Measurements from ENCODE around the gene RPS15.
"Not testable (repeated sequence)": the region's sequence is repeated elsewhere in the genome, so short reads cannot be mapped to it uniquely, and the experiment has no call there.

Gene RPS15

DNA sequence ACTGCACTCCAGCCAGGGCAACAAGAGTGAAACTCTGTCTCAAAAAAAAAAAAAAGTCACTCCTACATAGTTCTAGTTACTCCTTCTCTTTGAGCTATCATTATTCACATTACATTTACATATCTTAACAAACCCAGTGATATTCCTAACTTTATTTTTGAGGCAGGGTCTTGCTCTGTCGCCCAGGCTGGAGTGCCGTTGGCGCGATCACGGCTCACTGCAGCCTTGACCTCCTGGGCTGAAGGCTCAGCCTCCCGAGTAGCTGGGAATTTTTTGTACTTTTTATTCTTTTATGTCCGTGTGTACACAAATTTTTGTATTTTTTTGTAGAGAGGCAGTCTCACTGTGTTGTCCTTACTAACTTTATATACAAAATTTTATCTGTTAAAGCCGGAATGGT lies 587 bp upstream of the RPS15 start:
- DNase-seq = no peak

DNA sequence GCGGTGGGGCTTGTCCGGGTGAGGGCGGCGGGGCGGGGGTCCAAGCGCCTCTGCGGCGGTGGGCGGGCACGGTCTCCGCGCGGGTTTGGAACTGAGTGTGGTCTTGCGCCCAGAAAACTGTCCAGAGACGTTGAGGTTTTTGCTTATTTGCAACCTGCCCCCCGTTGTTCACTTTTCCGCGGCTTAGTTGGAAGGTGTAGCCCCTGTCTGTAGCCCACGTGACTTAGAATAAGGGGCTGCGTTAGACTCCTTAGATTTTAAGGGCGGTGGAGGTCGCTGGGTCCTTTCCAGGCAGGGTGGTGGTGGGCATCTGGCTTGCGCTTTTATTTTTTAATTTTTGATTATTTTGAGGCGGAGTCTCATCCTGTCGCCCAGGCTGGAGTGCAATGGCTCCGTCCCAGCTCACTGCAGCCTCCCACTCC lies 748 bp downstream of the RPS15 start:
- DNase-seq = no peak

DNA sequence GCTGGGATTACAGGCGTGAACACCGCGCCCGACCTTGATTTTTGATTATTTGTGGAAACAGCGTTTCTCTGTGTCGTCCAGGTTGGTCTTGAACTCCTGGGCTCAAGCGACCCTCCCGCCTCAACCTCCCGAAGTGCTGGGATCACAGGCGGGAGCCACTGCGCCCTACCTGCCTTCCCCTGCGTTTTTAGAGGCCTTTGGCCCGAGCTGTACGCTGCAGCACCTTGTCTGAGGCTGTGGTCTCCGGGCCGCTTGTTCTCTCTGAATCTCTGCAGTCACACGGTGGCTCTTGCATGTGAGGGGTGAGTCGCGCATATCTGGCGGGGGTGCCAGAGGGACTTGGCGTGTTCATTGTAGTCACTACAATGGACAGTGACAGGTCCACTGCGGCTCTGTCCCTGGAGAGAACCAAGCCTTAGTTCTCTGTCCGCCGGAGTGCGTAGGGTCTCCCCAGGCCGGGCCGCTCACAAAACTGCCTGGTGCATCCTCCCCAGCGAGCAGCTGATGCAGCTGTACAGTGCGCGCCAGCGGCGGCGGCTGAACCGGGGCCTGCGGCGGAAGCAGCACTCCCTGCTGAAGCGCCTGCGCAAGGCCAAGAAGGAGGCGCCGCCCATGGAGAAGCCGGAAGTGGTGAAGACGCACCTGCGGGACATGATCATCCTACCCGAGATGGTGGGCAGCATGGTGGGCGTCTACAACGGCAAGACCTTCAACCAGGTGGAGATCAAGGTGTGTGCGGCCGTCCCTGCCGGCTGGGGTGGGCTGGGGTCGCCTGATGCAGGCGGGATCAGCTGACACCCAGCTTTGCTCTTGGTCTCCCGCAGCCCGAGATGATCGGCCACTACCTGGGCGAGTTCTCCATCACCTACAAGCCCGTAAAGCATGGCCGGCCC lies 1.6 kb downstream of the RPS15 start:
- not testable (repeated sequence) for DNase-seq

DNA sequence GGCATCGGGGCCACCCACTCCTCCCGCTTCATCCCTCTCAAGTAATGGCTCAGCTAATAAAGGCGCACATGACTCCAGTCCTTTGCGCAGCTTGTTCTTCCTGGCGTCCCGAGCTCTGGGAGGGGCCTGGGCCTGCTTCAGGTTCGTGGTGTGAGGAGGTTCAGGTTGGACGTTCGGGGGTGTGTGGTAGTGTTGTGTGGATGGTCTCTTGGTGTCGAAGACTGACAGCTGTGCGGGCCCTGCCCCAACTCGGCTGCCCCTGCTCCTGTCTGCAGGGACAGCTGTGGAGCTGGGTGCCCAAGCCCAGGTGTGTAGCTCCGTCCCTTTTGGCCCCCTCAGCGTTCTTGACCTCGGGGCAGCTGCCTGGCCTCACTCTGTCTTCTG lies 2.2 kb downstream of the RPS15 start:
- DNase-seq = no peak

DNA sequence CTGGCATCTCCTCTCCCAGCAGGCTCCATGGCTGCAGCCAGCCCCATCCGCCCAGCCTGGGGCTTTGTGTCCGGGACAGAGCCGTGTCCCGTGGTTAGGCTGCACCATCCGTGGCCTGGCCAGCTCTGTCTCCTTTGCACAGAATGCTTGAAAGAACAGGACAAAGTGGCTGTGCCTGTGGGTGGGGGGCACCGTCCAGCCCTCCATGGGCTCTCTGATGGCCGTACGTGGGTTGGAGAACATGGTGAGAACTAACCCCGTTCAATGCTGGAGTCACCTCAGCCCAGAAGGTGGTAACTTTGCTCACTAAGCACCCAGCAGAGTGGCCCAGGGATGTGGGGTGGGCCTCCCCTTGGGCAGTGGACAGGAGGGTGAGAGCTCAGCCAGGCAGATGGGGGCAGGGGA lies 2.8 kb downstream of the RPS15 start:
- no peak for DNase-seq

DNA sequence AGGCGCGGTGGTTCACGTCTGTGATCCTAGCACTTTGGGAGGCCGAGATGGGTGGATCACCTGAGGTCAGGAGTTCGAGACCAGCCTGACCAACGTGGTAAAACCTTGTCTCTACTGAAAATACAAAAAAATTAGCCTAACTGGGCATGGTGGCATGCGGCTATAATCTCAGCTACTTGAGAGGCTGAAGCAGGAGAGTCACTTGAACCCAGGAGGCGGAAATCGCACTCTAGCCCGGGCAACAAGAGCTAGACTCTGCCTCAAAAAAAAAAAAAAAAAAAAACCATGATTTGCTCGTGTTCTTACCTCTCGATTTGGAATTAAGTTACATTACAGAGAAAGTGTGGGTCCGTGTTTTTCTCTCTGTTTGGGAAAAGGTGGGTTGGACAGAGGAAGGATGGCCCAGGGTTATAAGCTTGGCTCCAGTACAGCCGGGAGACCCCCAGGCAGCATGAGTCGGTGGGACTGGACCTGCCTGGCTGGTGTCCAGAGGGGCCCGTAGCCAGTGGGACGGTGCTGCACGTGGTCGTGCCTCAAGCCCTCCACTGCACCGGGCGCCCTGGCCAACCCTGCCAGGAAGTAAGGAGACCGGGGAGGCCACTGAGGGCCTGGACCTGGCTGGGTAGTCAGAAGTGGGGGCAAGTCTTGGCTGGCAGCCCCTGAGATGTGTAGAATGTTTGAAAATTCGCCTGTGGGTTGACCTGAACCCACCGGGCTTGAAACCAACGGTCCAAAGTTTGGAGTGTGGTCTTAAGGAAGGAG lies 3.7 kb downstream of the RPS15 start:
- no peak for DNase-seq

DNA sequence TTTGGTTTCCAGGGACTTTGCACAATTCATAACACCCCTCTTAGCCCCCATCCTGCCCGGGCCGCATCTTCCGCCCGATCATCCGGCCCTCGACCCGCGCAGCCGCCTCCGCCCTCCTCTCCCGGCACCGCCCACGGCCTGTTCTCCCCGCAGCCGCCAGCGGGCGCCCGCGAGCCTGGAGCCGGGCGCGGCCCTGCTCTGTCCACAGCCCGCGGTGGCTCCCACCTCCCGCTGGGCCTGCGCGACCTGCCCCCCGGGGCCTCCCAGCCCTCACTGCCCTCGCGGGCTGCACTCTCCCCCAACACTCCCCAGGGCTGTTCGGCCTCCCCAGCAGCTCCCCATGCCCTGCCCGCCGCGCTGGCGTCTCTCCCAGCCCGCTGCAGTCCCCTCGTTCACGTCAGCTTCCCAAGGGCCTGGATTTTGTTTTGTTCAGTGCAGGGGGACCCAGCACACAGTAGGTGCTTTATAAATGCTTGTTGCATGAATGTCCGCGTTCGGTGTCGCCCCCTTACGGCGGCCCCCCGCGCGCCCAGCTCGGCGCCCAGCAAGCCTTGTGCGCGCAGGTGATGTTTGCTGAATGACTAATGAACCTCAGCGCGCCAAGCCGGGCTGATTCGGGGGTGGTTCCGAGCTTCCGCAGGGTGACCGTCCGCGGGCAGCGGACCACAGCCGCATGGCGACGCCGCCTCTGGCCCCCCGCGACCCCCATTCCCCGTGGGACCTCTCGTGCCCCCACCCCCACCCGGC lies 7.2 kb downstream of the RPS15 start:
- DNase-seq = peak; percentile 56

DNA sequence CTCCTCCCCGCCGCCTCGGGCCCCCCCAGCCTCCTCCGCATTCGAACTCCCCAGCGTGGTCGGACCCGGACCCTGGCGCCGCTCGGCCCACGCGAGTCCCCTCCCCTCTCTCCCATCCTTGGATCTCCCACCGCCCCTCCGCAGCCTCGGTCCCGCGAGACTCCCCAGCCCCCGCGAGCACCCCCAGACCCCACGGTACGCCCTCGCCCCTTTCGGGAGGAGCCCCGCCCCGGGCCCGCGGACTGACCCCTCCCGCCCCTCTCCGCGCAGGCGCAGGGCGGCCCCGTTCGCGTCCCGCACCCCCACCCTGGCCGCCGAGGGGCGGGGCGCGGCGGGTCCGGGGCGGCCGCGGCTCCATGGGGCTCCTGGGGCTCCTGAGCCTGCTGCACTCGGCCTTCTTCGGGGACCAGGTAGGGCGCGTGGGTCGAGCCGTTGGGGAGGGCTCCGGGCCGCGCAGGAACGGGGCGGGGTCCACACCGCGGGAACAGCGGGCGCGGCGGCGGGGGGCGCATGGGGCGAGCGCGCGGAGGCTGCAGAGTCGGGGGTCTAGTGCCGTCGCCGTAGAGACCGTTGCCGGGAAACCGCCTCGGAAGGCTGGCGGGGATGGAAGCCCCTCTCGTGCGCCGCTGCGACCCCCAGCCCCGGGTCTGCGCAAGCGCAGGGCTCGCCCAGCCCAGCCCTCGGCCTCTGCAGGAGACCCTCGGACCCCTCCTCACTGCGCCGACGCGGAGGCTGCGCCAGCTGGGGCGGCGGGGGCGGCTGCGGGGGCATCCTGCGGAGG lies 7.9 kb downstream of the RPS15 start:
- no peak for DNase-seq

DNA sequence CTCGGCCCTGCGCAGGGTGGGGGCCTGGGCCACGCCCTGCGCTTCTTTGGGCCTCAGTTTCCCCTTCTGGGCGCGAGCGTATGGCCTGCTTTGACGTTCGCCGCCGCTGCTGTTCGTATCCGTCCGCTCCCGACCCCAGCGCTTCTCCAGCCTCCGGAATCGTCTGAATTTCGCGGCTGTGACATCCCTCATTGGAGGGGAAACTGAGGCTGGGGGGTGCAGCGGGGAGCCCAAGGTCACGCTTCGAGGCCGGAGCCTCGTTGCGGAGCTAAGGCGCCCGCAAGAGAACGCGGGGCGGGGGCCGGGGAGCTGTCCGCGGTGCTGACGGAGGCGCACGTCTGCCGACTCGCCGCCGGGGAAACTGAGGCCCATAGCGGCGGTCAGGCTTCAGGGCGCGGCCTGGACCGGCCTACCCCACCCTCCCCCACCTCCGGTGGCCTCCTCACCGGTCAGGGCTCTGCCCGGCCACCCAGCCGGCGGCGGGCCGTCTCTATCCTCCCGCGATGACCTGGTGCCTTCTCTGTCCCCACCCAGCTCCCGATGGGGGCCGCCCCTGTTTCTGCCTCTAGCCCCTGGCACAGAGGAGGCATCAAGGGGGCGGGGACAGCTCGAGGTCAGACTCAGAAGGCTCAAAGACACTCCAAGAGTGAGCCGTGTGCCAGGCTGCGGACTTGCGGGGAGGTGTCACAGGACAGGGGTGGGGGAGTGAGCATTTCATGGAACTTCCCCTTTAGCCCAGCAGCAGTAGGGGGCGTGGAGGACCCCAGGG lies 8.7 kb downstream of the RPS15 start:
- DNase-seq = no peak

DNA sequence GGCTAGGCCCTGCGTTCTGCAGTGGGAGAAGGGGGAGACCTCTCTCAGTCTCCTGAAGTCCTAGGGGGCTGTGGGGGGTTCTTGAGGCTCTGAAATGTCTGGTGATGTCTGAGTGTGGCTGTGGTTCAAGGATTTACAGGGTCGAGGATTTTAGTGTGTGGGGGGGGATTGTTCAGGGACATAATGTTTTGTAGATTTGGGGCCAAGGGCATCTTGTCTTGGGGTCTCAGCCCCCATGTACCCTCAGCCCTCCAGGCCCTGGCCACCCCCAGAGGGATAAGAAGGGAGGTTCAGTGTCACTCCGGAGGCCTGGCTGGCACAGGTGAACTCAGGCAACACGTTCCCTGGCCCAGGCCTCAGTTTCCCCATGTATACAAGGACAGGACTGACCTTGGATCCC lies 9.3 kb downstream of the RPS15 start:
- no peak for DNase-seq

DNA sequence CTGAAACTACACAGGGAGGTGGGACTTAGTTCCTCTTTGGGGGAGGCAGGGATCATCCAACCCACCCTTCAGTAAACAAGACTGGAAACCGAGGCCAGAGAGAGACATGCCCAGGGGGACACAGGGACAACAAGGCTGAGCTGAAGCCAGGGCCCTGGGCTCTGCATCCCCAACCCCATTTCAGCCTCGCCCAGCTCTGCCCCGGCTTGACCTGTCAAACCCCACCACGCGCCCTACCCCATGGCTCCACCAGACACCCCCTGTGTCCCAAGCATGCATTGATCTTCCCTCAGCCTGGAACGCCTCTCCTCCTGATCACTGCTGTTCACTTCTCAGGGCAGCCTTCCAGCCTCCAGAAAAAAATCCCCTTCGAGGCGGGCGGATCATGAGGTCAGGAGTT lies 9.7 kb downstream of the RPS15 start:
- no peak for DNase-seq

DNA sequence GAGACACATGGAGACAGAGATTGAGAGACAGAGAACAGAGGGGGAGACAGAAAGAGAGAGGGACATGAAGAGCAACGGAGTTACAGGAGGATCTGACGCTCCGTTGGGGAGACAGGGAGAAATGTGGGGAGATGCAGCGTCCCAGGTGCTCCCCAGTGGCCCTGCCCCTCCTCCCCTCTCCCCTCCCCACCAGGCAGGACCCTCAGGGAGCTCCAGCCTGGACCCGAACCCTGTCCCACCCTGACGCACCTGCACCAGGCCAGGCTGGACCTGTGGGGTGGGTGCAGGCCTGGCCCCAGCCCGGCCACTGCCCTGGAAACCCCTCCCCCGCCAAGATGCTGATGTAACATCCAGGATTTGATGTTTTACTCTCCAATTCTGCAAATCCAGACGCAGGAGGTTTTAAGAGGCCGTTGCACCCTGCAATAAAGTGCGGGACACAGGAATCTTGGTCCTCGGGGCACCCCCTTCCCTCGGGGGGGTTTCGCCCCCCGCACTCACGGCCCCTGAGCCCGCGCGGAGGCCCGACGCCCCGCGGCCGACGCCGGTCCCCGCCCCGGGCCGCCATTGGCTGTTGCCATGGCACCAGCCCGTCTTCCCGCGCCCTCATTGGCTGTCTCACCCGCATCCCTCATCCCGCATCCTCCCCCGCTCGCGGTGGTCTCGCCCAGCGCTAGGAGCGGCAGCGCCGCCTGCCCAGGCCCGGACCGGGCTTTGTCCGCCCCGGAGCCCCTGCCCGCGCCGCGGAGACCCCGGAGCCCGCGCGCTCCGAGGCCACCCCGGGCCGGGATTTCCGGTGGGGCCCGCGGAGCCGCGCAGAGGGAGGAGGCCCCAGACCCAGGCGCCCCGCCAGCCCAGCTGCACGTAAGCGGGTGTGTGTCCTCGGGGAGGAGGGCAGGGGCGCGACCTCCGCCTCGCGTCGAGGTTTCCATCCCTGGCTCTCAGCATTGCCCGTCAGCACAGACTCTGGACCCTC lies 11.6 kb downstream of the RPS15 start, which contains the start of gene APC2:
Gene APC2 (plus strand): TSS at position 655 of the 976 bp plus-strand sequence. CDS start 2,881 bp downstream, outside the sequence.
- no peak for DNase-seq

DNA sequence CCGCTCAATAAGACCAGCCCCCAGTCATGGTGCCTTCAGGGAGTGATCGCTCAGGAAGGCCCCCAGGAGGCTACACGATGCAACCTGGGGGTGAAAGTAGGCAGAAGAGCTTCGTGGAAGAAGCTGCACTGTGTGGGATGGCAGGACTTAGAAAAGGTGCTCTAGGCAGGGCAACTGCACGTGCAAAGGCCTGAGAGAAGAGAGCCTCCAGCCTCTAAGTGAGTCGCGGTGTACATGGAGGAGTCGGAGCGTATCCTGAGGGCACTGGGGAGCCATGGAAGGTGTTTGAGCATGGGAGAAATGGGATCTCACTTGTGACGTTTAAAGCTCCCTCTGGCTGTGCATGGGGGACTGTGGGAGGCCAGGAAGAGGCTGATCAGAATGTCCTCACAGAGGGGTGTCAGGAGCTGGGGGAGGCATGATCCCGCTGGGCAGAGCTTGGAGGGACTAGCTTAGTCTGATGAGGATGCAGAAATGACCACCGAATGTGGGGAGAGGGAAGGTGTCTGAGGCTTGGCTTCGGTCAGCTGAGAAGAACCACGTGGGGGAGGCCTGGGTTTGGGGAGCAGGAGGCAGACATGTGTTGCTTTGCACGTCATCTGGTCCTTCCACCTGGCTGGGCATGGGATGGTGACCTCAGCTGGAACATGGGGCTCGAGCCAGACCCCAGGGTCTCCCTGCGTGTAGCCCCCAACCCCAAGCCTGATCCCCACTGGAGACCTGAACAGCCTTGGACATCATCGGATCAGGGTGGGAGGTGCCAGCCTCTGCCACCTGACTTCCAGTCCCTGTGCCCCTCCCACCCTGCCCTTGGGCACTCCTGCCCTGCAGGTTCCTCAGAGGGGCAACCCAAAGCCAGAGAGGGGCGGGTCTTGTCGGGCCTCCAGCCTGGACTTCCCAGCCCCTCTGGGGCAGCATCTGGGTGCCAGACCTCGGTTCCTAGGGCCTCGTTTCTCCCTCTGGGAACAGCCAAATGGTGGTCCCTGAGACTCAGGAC lies 12.8 kb downstream of the RPS15 start:
- no peak for DNase-seq

DNA sequence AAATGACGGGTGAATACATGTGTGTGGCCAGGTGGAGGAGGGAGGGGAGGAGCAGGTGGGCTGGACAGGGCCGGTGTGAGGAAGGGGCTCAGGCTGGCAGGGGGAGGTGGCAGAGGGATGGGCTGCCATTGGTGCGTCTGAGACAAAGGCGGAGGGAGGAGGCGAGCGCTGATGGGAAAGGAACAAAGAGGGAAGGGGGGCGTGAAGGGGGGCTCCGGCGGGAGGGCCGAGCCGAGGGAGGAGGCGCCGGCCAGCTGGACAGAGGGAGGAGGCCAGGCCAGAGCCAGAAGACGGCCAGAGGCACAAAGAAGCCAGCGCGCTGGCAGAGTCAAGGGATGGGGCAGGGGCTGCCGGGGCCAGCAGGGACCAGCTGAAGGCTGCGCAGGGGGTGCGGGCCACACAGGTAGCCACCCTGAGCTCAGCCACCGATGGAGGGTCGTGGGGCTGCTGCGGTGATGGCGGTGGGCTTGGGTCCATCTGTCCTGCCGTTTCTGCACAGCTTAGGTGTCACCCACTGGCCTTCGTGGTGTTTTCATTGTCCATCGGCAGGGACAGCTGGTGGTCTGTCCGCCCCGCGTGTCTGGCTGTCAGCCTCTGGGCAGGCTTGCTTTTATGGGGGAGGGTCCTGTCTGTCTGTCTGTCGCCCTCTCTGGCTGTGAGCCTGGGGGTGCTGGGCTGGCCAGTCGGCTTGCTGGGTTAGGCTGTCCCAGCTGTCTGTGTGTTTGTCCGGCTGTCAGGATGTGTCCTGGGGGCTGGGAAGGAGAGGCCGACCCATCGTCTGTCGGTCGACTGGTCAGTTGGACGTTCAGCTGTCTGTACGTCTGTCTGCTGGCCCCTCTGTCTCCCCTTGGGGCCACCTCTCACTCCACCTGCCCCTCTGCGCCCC lies 14.0 kb downstream of the RPS15 start:
- DNase-seq = no peak

DNA sequence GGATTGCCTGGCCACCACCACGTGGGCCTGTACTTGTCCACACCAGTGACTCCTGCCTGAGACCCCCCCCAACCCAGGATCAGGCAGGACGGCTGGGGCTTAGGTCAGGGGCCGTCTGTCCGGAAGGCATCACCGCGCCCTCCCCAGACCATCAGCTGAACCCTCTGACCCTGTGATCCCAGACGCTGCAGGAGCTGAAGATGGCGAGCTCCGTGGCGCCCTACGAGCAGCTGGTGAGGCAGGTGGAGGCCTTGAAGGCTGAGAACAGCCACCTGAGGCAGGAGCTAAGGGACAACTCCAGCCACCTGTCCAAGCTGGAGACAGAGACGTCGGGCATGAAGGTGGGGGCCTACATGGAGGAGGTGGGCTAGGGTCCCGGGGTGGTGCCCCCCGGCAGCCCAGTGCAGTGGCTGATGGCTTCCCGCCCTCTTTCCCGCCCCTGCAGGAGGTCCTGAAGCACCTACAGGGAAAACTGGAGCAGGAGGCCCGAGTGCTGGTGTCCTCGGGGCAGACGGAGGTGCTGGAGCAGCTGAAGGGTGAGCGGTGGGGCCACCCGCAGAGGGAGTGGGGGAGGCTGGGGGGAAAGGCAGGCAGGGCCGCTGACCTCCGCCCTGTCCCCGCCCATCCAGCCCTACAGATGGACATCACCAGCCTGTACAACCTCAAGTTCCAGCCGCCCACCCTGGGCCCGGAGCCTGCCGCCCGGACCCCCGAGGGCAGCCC lies 14.8 kb downstream of the RPS15 start:
- no peak for DNase-seq

DNA sequence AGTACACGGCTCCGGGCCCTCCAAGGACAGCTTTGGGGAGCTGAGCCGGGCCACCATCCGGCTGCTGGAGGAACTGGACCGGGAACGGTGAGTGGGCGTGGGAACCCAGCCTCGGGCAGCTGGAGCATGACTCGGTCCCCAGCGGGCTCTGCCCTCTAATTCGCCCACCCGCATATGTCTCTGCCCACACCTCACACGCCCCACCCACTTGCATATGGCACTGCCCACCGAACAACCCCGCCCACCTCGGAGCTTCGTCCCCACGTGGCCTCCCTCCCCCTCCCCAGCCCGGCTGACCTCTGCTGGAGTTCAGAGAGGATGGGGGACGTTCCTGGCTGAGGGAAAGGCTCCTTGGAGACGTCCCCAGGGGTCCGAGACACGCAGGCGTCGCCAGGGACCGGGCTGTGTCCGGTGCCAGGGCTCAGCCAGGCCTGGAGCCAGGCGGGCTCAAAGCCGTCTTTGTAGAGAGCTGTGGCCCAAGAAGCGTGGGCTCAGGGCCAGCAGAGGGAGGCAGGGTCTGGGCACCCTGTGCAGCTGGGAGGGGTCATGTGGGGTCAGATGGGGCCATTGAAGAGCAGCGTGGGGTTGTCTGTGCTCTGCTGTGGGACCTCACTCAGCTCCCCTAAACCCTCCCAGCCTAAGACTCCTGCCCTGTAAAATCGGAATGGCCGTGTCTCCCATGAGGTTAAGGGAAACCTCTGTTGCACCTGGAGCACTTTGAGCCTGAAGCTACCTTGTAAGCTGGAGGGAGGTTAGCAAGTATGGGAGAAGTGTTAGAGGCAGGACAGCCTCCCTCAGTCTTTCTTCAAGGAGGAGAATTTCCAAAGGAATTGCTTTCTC lies 15.5 kb downstream of the RPS15 start:
- no peak for DNase-seq

Data from effector CD8-positive, alpha-beta T cell (primary cell).